Ishikawa (cell line): ENCODE measurements around the gene GLI3.

ENCODE experiments used
- CEBPB ChIP-seq: IDR thresholded peaks from 2 replicates; pipeline ENCODE4 v1.6.1; 2012
- CREB1 ChIP-seq: IDR thresholded peaks from 2 replicates; pipeline ENCODE4 v1.6.1; 2012; ENCODE audit warnings: low read depth
- EGR1 ChIP-seq: IDR thresholded peaks from 2 replicates; pipeline ENCODE4 v1.6.1; 2012
- EP300 ChIP-seq: IDR thresholded peaks from 2 replicates; pipeline ENCODE4 v1.6.1; 2012; ENCODE audit warnings: borderline replicate concordance
- FOXM1 ChIP-seq: IDR thresholded peaks from 2 replicates; pipeline ENCODE4 v1.6.1; 2012; ENCODE audit warnings: low read depth, borderline replicate concordance
- MAX ChIP-seq: IDR thresholded peaks from 2 replicates; pipeline ENCODE4 v1.6.1; 2012
- NFIC ChIP-seq: IDR thresholded peaks from 2 replicates; pipeline ENCODE4 v1.6.1; 2012
- RAD21 ChIP-seq: IDR thresholded peaks from 2 replicates; pipeline ENCODE4 v1.6.1; 2012; ENCODE audit warnings: low read depth
- REST ChIP-seq: IDR thresholded peaks from 2 replicates; pipeline ENCODE4 v1.6.1; 2012; ENCODE audit warnings: low read depth, mild to moderate bottlenecking
- TAF1 ChIP-seq: IDR thresholded peaks from 2 replicates; pipeline ENCODE4 v1.6.1; 2012; ENCODE audit warnings: low read depth, mild to moderate bottlenecking
- TCF12 ChIP-seq: IDR thresholded peaks from 2 replicates; pipeline ENCODE4 v1.6.1; 2012; ENCODE audit warnings: low read depth
- TEAD4 ChIP-seq: IDR thresholded peaks from 2 replicates; pipeline ENCODE4 v1.6.1; 2012
- USF1 ChIP-seq: IDR thresholded peaks from 2 replicates; pipeline ENCODE4 v1.6.1; 2012
- YY1 ChIP-seq: IDR thresholded peaks from 2 replicates; pipeline ENCODE4 v1.6.1; 2012; ENCODE audit warnings: low read depth
- ZBTB7A ChIP-seq: IDR thresholded peaks from 2 replicates; pipeline ENCODE4 v1.6.1; 2012; ENCODE audit warnings: low read depth

The GLI3 gene

GRCh38 chr7:42104694-42105093, 132.3 kb downstream of the GLI3 start:
- TF ChIP-seq EP300: no peak
- no peak for TF ChIP-seq RAD21
- TF ChIP-seq MAX: no peak
- TF ChIP-seq ZBTB7A: no peak
- TF ChIP-seq NFIC: no peak

- no peak for TF ChIP-seq TCF12
- TF ChIP-seq MAX: no peak
- no peak for TF ChIP-seq CEBPB
- no peak for TF ChIP-seq TEAD4
- TF ChIP-seq NFIC: no peak
- no peak for TF ChIP-seq TAF1
- no peak for TF ChIP-seq YY1
- no peak for TF ChIP-seq RAD21
- no peak for TF ChIP-seq ZBTB7A
- no peak for TF ChIP-seq REST
Measured at GRCh38 chr7:42104231-42104630, 132.8 kb downstream of the GLI3 start.

- TF ChIP-seq ZBTB7A (no peak), CREB1 (no peak), TAF1 (no peak)
Measured at GRCh38 chr7:42103456-42103855, 133.6 kb downstream of the GLI3 start.

GRCh38 chr7:42103020-42103419, 134.0 kb downstream of the GLI3 start:
- TF ChIP-seq EGR1: no peak
- no peak for TF ChIP-seq CREB1
- TF ChIP-seq TCF12: no peak
- TF ChIP-seq CEBPB: no peak
- no peak for TF ChIP-seq ZBTB7A
- TF ChIP-seq TAF1: no peak
- TF ChIP-seq REST: no peak
- no peak for TF ChIP-seq FOXM1
- no peak for TF ChIP-seq YY1
- no peak for TF ChIP-seq NFIC
- no peak for TF ChIP-seq MAX
- no peak for TF ChIP-seq EP300
- TF ChIP-seq RAD21: no peak
- no peak for TF ChIP-seq TEAD4
- no peak for TF ChIP-seq USF1

GRCh38 chr7:42102301-42102700, 134.7 kb downstream of the GLI3 start:
- TF ChIP-seq TCF12: no peak
- no peak for TF ChIP-seq REST
- TF ChIP-seq MAX: no peak
- no peak for TF ChIP-seq CEBPB
- no peak for TF ChIP-seq RAD21
- TF ChIP-seq YY1: no peak
- TF ChIP-seq TAF1: no peak
- TF ChIP-seq ZBTB7A: no peak
- TF ChIP-seq NFIC: no peak
- TF ChIP-seq CREB1: no peak
- TF ChIP-seq EGR1: no peak
- TF ChIP-seq EP300: no peak
- TF ChIP-seq TEAD4: no peak
- TF ChIP-seq USF1: no peak
- no peak for TF ChIP-seq FOXM1
